ENCODE results near the gene MED29.
"Not testable (repeated sequence)": the region's sequence is repeated elsewhere in the genome, so short reads cannot be mapped to it uniquely, and the experiment has no call there.

MED29 gene

GRCh38 chr19:39372047-39372802 is 19.0 kb upstream of the MED29 start:
- Histone ChIP-seq H3K27ac (peak overlapping the region; percentile 87 to 96), H3K4me3 (peak overlapping the region; percentile 44)
- peak; percentile 86 for DNase-seq (ENCODE audit: low spot score)
- TF ChIP-seq CTCF (IDR thresholded peaks at IDR 0.05), result no peak

GRCh38 chr19:39372941-39373340 is 18.2 kb upstream of the MED29 start:
- peak overlapping the region; percentile 44 for H3K4me3 ChIP-seq
- TF ChIP-seq CTCF (IDR thresholded peaks at IDR 0.05), result no peak
- no peak for DNase-seq (ENCODE audit: low spot score)
- peak overlapping the region; percentile 87 to 96 for H3K27ac ChIP-seq

DNA sequence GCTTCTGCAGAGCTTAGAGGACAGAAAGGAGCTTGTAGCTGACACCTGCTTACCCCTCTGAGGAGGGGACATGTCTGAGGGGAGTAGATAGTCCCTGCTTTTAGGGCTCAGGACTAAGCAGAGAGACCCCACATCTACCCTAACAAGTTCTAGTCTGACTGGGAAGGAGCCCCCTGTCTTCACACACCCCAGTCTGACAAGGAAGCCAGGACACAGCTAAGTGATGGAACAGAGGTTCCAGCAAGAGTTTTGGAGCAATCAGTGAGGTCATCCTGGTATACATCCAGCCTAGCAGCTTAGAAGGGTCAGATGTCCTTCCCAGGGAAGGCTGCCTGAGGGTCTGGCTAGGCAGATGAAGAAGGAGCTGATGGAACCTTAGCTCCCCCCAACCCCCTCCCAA is 15.2 kb upstream of the MED29 start:
- no peak for TF ChIP-seq CTCF (IDR thresholded peaks at IDR 0.05)
- peak overlapping the region in 1 of 2 donors; percentile 30 for H3K27ac ChIP-seq
- no peak overlapping the region for H3K4me3 ChIP-seq
- DNase-seq (ENCODE audit: low spot score), result no peak

DNA sequence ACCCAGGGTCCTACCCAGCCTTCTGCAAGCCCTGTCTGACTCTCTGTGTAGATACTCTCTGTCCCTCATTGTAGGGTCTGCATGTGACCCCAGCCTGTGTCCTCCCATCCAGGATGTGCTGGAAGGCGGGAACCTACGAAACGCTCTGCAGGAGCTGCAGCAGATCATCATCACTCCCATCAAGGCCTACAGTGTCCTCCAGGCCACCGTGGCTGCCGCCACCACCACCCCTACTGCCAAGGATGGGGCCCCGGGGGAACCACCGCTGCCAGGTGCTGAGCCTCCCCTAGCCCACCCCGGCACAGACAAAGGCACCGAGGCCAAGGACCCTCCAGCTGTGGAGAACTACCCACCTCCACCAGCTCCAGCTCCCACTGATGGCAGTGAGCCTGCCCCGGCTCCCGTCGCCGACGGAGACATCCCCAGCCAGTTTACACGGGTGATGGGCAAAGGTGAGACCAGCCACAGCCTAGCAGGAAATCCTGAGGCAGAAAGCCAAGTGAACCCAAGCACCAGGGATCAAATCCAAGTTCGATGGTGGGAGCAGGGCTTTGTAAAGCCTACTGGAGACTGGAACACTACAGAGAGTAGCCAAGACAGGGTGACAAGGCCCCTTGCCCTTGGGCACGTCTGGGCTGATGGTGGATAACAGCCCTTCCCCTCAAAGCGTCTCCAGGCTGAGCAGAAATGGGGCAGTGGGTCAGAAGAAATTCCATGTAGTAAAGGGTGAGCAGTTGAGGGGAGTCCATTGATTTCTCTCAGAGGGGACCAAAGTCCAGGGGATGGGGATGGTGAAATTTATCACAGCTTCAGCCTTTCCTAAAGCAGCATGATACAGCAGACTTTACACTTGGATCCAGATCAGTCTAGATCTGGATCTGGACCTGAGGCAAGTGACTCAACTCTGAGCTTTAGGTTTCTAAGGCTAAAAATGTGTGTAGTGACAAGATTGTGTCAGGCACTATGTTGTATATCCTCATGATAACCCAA is 13.5 kb upstream of the MED29 start:
- DNase-seq (ENCODE audit: low spot score), result no peak
- Histone ChIP-seq H3K27ac (peak overlapping the region in 1 of 2 donors; percentile 31), H3K4me3 (no peak overlapping the region)
- no peak for TF ChIP-seq CTCF (IDR thresholded peaks at IDR 0.05)

- DNase-seq (ENCODE audit: low spot score); H3K4me3 ChIP-seq: not testable (repeated sequence)
- H3K27ac ChIP-seq, result peak overlapping the region in 1 of 2 donors; percentile 68
These were observed 11.8 kb upstream of the MED29 start for GRCh38 chr19:39379366-39379765.

- TF ChIP-seq CTCF (IDR thresholded peaks at IDR 0.05), result no peak
- H3K27ac ChIP-seq, result peak overlapping the region in 1 of 2 donors; percentile 68
These were observed 11.2 kb upstream of the MED29 start for GRCh38 chr19:39379865-39380396.

More at GRCh38 chr19:39379865-39380396, 11.2 kb upstream of the MED29 start:
- DNase-seq (ENCODE audit: low spot score), result no peak
- no peak overlapping the region for H3K4me3 ChIP-seq

Data from coronary artery (tissue), 2 donors.